ENCODE data around the gene IL10RA.
A peak's percentile ranks its signal among the peaks of the same experiment; 100 is the strongest.
"Not testable (repeated sequence)": the region's sequence is repeated elsewhere in the genome, so short reads cannot be mapped to it uniquely, and the experiment has no call there.

IL10RA gene

GRCh38 chr11:118003456-118003855 is 17.3 kb downstream of the IL10RA start:
- DNase-seq (ENCODE audit: low read depth): no peak
- TF ChIP-seq CTCF (IDR thresholded peaks at IDR 0.05; ENCODE audit: low read depth, low read length, missing control alignments): no peak
- no peak overlapping the region for H3K4me3 ChIP-seq (ENCODE audit: low read depth, low read length)

- H3K4me3 ChIP-seq (ENCODE audit: low read depth, low read length): no peak overlapping the region
- DNase-seq (ENCODE audit: low read depth): no peak
- no peak for TF ChIP-seq CTCF (IDR thresholded peaks at IDR 0.05; ENCODE audit: low read depth, low read length, missing control alignments)
Measured at GRCh38 chr11:118004543-118005223, 18.5 kb downstream of the IL10RA start.

GRCh38 chr11:118005224-118006152 is 19.3 kb downstream of the IL10RA start:
- DNase-seq (ENCODE audit: low read depth): no peak
- peak; percentile 14 for TF ChIP-seq CTCF (IDR thresholded peaks at IDR 0.05; ENCODE audit: low read depth, low read length, missing control alignments)
- no peak overlapping the region for H3K4me3 ChIP-seq (ENCODE audit: low read depth, low read length)

- H3K4me3 ChIP-seq (ENCODE audit: low read depth, low read length): no peak overlapping the region
- no peak for DNase-seq (ENCODE audit: low read depth)
- no peak for TF ChIP-seq CTCF (IDR thresholded peaks at IDR 0.05; ENCODE audit: low read depth, low read length, missing control alignments)
Measured at GRCh38 chr11:118006153-118006534, 19.9 kb downstream of the IL10RA start.

- H3K4me3 ChIP-seq (ENCODE audit: low read depth, low read length): no peak overlapping the region
- DNase-seq (ENCODE audit: low read depth): no peak
- no peak for TF ChIP-seq CTCF (IDR thresholded peaks at IDR 0.05; ENCODE audit: low read depth, low read length, missing control alignments)
Measured at GRCh38 chr11:118007040-118007439, 20.8 kb downstream of the IL10RA start.

GRCh38 chr11:118007563-118008270 is 21.5 kb downstream of the IL10RA start:
- not testable (repeated sequence) for H3K4me3 ChIP-seq (ENCODE audit: low read depth, low read length); DNase-seq (ENCODE audit: low read depth)

- no peak for DNase-seq (ENCODE audit: low read depth)
- TF ChIP-seq CTCF (IDR thresholded peaks at IDR 0.05; ENCODE audit: low read depth, low read length, missing control alignments): no peak
- no peak overlapping the region for H3K4me3 ChIP-seq (ENCODE audit: low read depth, low read length)
Measured at GRCh38 chr11:118008271-118008911, 22.2 kb downstream of the IL10RA start.

Data from GM12864 (cell line).